ENCODE data around the gene SNTA1. TPM values are rescaled to one million over a fixed set of nuclear protein-coding genes. Genes with fewer than 3 reads are reported as not detected.

SNTA1 gene
- total and polyA plus RNA-seq, 9 of the 15 experiments (the other 6 are each of a cell fraction or from before 2014, with no cell fraction given), result 1.2 to 40.8 (median 20.3) TPM

DNA sequence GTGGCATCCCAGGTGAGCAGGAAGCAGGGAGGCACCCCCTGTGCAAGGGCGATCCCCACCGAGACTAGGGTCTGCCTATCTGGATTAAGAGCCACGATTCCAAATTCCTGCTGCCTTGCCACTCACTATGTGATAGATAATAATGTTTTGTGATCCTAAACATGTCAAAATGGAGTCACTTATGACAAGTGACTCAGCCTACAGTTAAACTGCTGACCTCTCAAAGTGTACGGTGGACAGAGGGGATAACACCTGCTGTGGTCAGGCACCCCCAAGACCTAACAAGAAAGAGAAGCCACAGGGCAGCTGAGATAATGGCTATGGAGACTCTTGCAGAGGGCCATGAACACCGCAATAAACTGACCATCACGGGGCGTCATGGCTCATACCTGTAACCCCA is 16.0 kb upstream of the SNTA1 start (continued):
- TF ChIP-seq MEF2D (tag; conservative IDR thresholded peaks at IDR 0.05; ENCODE audit: low read depth) (peak; percentile 85), HNRNPLL (IDR thresholded peaks at IDR 0.05; ENCODE audit: low read depth, low read length, poor library complexity, severe bottlenecking) (no peak), HMBOX1 (IDR thresholded peaks at IDR 0.05) (no peak), CREBBP (IDR thresholded peaks at IDR 0.05; ENCODE audit: low read depth, low read length) (no peak), ZNF133 (CRISPR knock-in tag; IDR thresholded peaks at IDR 0.05) (no peak), RNF2 (IDR thresholded peaks at IDR 0.05) (no peak), TOE1 (IDR thresholded peaks at IDR 0.05; ENCODE audit: borderline replicate concordance) (no peak), TOE1 (CRISPR knock-in tag; IDR thresholded peaks at IDR 0.05; ENCODE audit: borderline replicate concordance, low read depth) (no peak), SUPT5H (IDR thresholded peaks at IDR 0.05) (no peak), TEAD2 (tag; IDR thresholded peaks at IDR 0.05) (peak; percentile 7; the same call in 1 of the 2 replicates), CSDE1 (IDR thresholded peaks at IDR 0.05) (no peak), DLX4 (CRISPR knock-in tag; IDR thresholded peaks at IDR 0.05) (no peak), ZNF764 (CRISPR knock-in tag; IDR thresholded peaks at IDR 0.05; ENCODE audit: low read depth) (no peak)
- TF ChIP-seq, protein P1, sequence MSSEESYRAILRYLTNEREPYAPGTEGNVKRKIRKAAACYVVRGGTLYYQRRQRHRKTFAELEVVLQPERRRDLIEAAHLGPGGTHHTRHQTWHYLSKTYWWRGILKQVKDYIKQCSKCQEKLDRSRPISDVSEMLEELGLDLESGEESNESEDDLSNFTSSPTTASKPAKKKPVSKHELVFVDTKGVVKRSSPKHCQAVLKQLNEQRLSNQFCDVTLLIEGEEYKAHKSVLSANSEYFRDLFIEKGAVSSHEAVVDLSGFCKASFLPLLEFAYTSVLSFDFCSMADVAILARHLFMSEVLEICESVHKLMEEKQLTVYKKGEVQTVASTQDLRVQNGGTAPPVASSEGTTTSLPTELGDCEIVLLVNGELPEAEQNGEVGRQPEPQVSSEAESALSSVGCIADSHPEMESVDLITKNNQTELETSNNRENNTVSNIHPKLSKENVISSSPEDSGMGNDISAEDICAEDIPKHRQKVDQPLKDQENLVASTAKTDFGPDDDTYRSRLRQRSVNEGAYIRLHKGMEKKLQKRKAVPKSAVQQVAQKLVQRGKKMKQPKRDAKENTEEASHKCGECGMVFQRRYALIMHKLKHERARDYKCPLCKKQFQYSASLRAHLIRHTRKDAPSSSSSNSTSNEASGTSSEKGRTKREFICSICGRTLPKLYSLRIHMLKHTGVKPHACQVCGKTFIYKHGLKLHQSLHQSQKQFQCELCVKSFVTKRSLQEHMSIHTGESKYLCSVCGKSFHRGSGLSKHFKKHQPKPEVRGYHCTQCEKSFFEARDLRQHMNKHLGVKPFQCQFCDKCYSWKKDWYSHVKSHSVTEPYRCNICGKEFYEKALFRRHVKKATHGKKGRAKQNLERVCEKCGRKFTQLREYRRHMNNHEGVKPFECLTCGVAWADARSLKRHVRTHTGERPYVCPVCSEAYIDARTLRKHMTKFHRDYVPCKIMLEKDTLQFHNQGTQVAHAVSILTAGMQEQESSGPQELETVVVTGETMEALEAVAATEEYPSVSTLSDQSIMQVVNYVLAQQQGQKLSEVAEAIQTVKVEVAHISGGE (CRISPR knock-in tag; IDR thresholded peaks at IDR 0.05), result no peak; a peak in 1 of 6 replicates
